ENCODE measurements around the gene AATF.

DNA sequence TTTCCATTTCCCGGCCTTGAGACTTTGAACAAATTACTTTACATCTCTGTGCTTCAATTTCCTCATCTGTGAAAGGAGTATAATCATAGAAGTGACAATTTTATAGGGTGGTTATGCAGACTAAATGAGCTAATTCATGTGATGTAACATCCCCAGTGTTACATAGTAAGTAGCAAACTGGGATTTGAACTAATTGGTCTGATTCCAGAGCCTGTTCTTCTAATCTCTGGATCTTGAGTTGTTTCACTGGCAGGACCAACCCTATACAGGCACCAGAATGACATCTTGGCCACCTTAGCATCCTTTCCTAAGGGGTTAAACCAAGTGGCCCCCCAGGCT lies 77.7 kb downstream of the AATF start:
- TF ChIP-seq, protein P1, sequence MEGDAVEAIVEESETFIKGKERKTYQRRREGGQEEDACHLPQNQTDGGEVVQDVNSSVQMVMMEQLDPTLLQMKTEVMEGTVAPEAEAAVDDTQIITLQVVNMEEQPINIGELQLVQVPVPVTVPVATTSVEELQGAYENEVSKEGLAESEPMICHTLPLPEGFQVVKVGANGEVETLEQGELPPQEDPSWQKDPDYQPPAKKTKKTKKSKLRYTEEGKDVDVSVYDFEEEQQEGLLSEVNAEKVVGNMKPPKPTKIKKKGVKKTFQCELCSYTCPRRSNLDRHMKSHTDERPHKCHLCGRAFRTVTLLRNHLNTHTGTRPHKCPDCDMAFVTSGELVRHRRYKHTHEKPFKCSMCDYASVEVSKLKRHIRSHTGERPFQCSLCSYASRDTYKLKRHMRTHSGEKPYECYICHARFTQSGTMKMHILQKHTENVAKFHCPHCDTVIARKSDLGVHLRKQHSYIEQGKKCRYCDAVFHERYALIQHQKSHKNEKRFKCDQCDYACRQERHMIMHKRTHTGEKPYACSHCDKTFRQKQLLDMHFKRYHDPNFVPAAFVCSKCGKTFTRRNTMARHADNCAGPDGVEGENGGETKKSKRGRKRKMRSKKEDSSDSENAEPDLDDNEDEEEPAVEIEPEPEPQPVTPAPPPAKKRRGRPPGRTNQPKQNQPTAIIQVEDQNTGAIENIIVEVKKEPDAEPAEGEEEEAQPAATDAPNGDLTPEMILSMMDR (IDR thresholded peaks at IDR 0.05 in 4 of 5, conservative IDR thresholded peaks at IDR 0.05 in 1 of 5) = no peak
- no peak for TF ChIP-seq POLR2A (IDR thresholded peaks at IDR 0.05)

Data from gastrocnemius medialis (tissue), 4 donors.